Esophagus squamous epithelium (tissue), 5 donors: Measurements from ENCODE around the gene FAM83D. TPM values are rescaled to one million over a fixed set of nuclear protein-coding genes. Genes with fewer than 3 reads are reported as not detected.

Source experiments
- DNase-seq: peaks from one replicate; lab custom pipeline; 2025; lab: John Stamatoyannopoulos, UW
- H3K27ac ChIP-seq, 4 donors: fragments of 200-600 bp; sonication (generic); one replicate each; pipeline ENCODE4 v1.5.1; 2016 to 2019; ENCODE audit warnings: mild to moderate bottlenecking in 1 of 4
- H3K27me3 ChIP-seq, 4 donors: fragments of 200-600 bp; sonication (generic); 1 replicate in 3 of 4; 2 replicates in 1 of 4; pipeline versions ENCODE4 v1.5.1 to v1.6.0; 2017 to 2021; ENCODE audit warnings: antibody characterized with exemption in 1 of 4
- H3K36me3 ChIP-seq, 3 donors: fragments of 200-600 bp; sonication (generic); one replicate each; pipeline ENCODE4 v1.5.1; 2016 to 2019
- H3K4me1 ChIP-seq, 3 donors: fragments of 200-600 bp; sonication (generic); one replicate each; pipeline ENCODE4 v1.5.1; 2017 to 2019
- H3K4me3 ChIP-seq, 4 donors: fragments of 200-600 bp; sonication (generic); 1 replicate in 3 of 4; 2 replicates in 1 of 4; pipeline ENCODE4 v1.5.1; 2016 to 2019; ENCODE audit warnings: mild to moderate bottlenecking in 2 of 4, moderate library complexity in 1 of 4
- H3K9me3 ChIP-seq, 3 donors: fragments of 200-600 bp; sonication (generic); one replicate each; pipeline ENCODE4 v1.5.1; 2016 to 2019
- CTCF ChIP-seq, 6 experiments: fragments of 450-650 bp in 4 of 6; fragments of 200-600 bp in 2 of 6; sonication (generic) in 2 of 6; IDR thresholded peaks; one replicate each; pipeline ENCODE4 v1.5.1; 2016 to 2019; ENCODE audit warnings: antibody characterized with exemption in 6 of 6, mild to moderate bottlenecking in 4 of 6, moderate library complexity in 4 of 6
- POLR2A ChIP-seq, 4 donors: fragments of 450-650 bp; IDR thresholded peaks; one replicate each; pipeline ENCODE4 v1.6.1; 2017; ENCODE audit warnings: antibody characterized with exemption in 4 of 4, mild to moderate bottlenecking in 4 of 4, moderate library complexity in 3 of 4
- WGBS, 2 donors: methylation state at CpG; one replicate each; pipeline ENCODE4 v1.1.5; 2018; 5-methylcytosine and 5-hydroxymethylcytosine counted together
- intact Hi-C: fragments of 100-400 bp; cut with DNase I; formaldehyde crosslinking; loops from one replicate; pipeline ENCODE4 v1.15.0; 2022
- total RNA-seq, 4 donors: library from RNA; depleted of rRNA; stranded (reverse); fragments of >200 nt; gene quantifications; one replicate each; pipeline ENCODE4 v1.1.0, GENCODE V29; 2016
- donor health status: DM: yes; HTN: yes; CAD: no.

Gene FAM83D
- total RNA-seq, 4 donors from 2014 or later, result 53.8 to 105 (median 81.9) TPM

GRCh38 chr20:38881806-38882440 lies 44.3 kb upstream of the FAM83D start:
- no peak for DNase-seq
- intact Hi-C loops, result no loop called here
- Histone ChIP-seq H3K36me3 (no peaks in the 10 kb centered on the region), H3K9me3 (no peaks in the 10 kb centered on the region), H3K27me3 (peaks cover 0 to 58% (median 3%) of the 10 kb centered on the region in 4 donors), H3K4me3 (no peak overlapping the region), H3K27ac (peak overlapping the region in 1 of 4 donors; percentile 34), H3K4me1 (peaks cover 0 to 22% (median 4%) of the 10 kb centered on the region in 3 donors)
- WGBS, 2 donors, result 86 to 88% methylated on average over 4 of the region's 4 CpGs
- TF ChIP-seq CTCF (IDR thresholded peaks at IDR 0.05) (no peak), POLR2A (IDR thresholded peaks at IDR 0.05) (no peak)

- DNase-seq, result no peak
- TF ChIP-seq POLR2A (IDR thresholded peaks at IDR 0.05) (no peak), CTCF (IDR thresholded peaks at IDR 0.05) (no peak)
- no peak overlapping the region for H3K4me3 ChIP-seq
- H3K27ac ChIP-seq, result no peak overlapping the region
- H3K36me3 ChIP-seq, result no peaks in the 10 kb centered on the region
- H3K27me3 ChIP-seq, result peaks cover 0 to 58% (median 3%) of the 10 kb centered on the region in 4 donors
- intact Hi-C loops, result no loop called here
- peaks cover 0 to 15% (median 0%) of the 10 kb centered on the region in 3 donors for H3K4me1 ChIP-seq
- WGBS, 2 donors, result 72 to 76% methylated on average over 2 of the region's 2 CpGs
- no peaks in the 10 kb centered on the region for H3K9me3 ChIP-seq
These were observed 43.6 kb upstream of the FAM83D start for GRCh38 chr20:38882600-38882999.

GRCh38 chr20:38883081-38883980 lies 42.9 kb upstream of the FAM83D start:
- WGBS, 2 donors, result 28 to 37% methylated on average over 13 to 19 of the region's 20 CpGs
- Histone ChIP-seq H3K27ac (no peak overlapping the region), H3K36me3 (no peaks in the 10 kb centered on the region), H3K9me3 (no peaks in the 10 kb centered on the region), H3K27me3 (peaks cover 0 to 55% (median 1%) of the 10 kb centered on the region in 4 donors), H3K4me3 (no peak overlapping the region), H3K4me1 (peaks cover 0 to 20% (median 0%) of the 10 kb centered on the region in 3 donors)
- DNase-seq, result no peak
- intact Hi-C loops, result no loop called here
- no peak for TF ChIP-seq POLR2A (IDR thresholded peaks at IDR 0.05)
- TF ChIP-seq CTCF (IDR thresholded peaks at IDR 0.05), result no peak

GRCh38 chr20:38883981-38884733 lies 42.1 kb upstream of the FAM83D start:
- no peaks in the 10 kb centered on the region for H3K36me3 ChIP-seq
- H3K27me3 ChIP-seq, result peaks cover 0 to 50% (median 1%) of the 10 kb centered on the region in 4 donors
- no peak for TF ChIP-seq POLR2A (IDR thresholded peaks at IDR 0.05)
- no peak for TF ChIP-seq CTCF (IDR thresholded peaks at IDR 0.05)
- WGBS, 2 donors, result 90 to 92% methylated on average over 10 to 13 of the region's 13 CpGs
- no peak overlapping the region for H3K27ac ChIP-seq
- no peaks in the 10 kb centered on the region for H3K9me3 ChIP-seq
- DNase-seq, result no peak
- intact Hi-C loops, result no loop called here
- H3K4me3 ChIP-seq, result no peak overlapping the region
- peaks cover 0 to 20% (median 0%) of the 10 kb centered on the region in 3 donors for H3K4me1 ChIP-seq
